Endothelial cell of umbilical vein (primary cell): Measurements from ENCODE around the gene STARD9. TPM values are rescaled to one million over a fixed set of nuclear protein-coding genes. Genes with fewer than 3 reads are reported as not detected.

ENCODE experiments used
- BruUV-seq: library from RNA; stranded (reverse); fragments of 400-500 nt; replicated peaks from 2 replicates; lab custom pipeline; 2021; lab: Mats Ljungman, UMichigan
- CTCF ChIA-PET: fragments of 300-600, 350-600 bp; sonication (Branson Sonifier 250); formaldehyde crosslinking; loops from one replicate; lab custom pipeline; 2021; ENCODE audit warnings: antibody characterized with exemption, inconsistent platforms; lab: Charles Lee
- POLR2A ChIA-PET: fragments of 300-600, 350-600 bp; sonication (Branson Sonifier 250); formaldehyde crosslinking; loops from one replicate; lab custom pipeline; 2021; ENCODE audit warnings: antibody characterized with exemption, inconsistent platforms; lab: Charles Lee
- DNase-seq: peaks from one replicate; pipeline ENCODE4 v3.0.0-alpha.2; 2011; ENCODE audit warnings: low read depth, low spot score
- FAIRE-seq: peaks from 2 replicates; lab custom pipeline; 2011; peaks lifted over from hg19 to GRCh38; lab: Jason Lieb, UNC
- H2AFZ ChIP-seq: 2 replicates; pipeline ENCODE4 v1.6.0; 2012; ENCODE audit warnings: low read depth, low read length, control low read depth, inconsistent platforms
- H3K27ac ChIP-seq: 2 replicates; pipeline ENCODE4 v1.5.1; 2011; ENCODE audit warnings: low read depth, mild to moderate bottlenecking, control low read depth, low read length, moderate library complexity; ENCODE audit not compliant: insufficient read depth
- H3K27me3 ChIP-seq, 2 experiments: 2 replicates each; pipeline versions ENCODE4 v1.6.0 to v1.6.1; 2011; ENCODE audit warnings: low read length in 2 of 2, mixed read lengths in 1 of 2; ENCODE audit not compliant: control insufficient read depth in 2 of 2, insufficient read depth in 2 of 2
- H3K36me3 ChIP-seq, 2 experiments: 2 replicates in 1 of 2; 3 replicates in 1 of 2; pipeline ENCODE4 v1.5.1; 2011; ENCODE audit warnings: low read length in 2 of 2, mild to moderate bottlenecking in 1 of 2, moderate library complexity in 1 of 2; ENCODE audit not compliant: control insufficient read depth in 2 of 2, insufficient read depth in 2 of 2; ENCODE audit errors: extremely low read depth in 1 of 2
- H3K4me1 ChIP-seq: 3 replicates; pipeline ENCODE4 v1.5.1; 2011; ENCODE audit warnings: mild to moderate bottlenecking, low read length; ENCODE audit not compliant: control insufficient read depth, insufficient read depth; ENCODE audit errors: extremely low read depth
- H3K4me2 ChIP-seq: 2 replicates; pipeline ENCODE4 v1.6.1; 2011; ENCODE audit warnings: low read length, control low read depth, mixed read lengths; ENCODE audit not compliant: insufficient read depth
- H3K4me3 ChIP-seq, 3 experiments: fragments of 200-600 bp in 1 of 3; sonication (generic), shearing (Covaris generic) in 1 of 3; replicated peaks in 1 of 3; 2 replicates each; pipeline ENCODE4 v1.5.1; 2011 to 2016; ENCODE audit warnings: control low read depth in 3 of 3, low read length in 3 of 3, mild to moderate bottlenecking in 2 of 3, inconsistent platforms in 1 of 3, low read depth in 1 of 3, moderate library complexity in 1 of 3; ENCODE audit not compliant: insufficient read depth in 1 of 3
- H3K79me2 ChIP-seq: 2 replicates; pipeline ENCODE4 v1.6.0; 2012; ENCODE audit warnings: low read length, inconsistent platforms; ENCODE audit not compliant: control insufficient read depth, insufficient read depth
- H3K9ac ChIP-seq: replicated peaks from 2 replicates; pipeline ENCODE3; 2011; ENCODE audit warnings: low read length, control low read depth; ENCODE audit not compliant: insufficient read depth; ENCODE audit errors: extremely low read depth
- H3K9me1 ChIP-seq: replicated peaks from 3 replicates; pipeline ENCODE4 v1.6.0; 2011; ENCODE audit warnings: mild to moderate bottlenecking, low read length; ENCODE audit not compliant: control insufficient read depth, insufficient read depth; ENCODE audit errors: extremely low read depth
- H3K9me3 ChIP-seq: replicated peaks from 2 replicates; pipeline ENCODE4 v1.5.1; 2012; ENCODE audit warnings: low read length, inconsistent platforms; ENCODE audit not compliant: control insufficient read depth, insufficient read depth
- H4K20me1 ChIP-seq: replicated peaks from 2 replicates; pipeline ENCODE3; 2011; ENCODE audit warnings: mild to moderate bottlenecking, low read length; ENCODE audit not compliant: control insufficient read depth, insufficient read depth; ENCODE audit errors: extremely low read depth
- CTCF ChIP-seq, 2 donors: IDR thresholded peaks; 1 replicate in 1 of 2; 2 replicates in 1 of 2; pipeline ENCODE4 v1.5.1; 2011; ENCODE audit warnings: low read length in 2 of 2, mild to moderate bottlenecking in 2 of 2, moderate library complexity in 2 of 2, control low read depth in 1 of 2, inconsistent platforms in 1 of 2, low read depth in 1 of 2; ENCODE audit not compliant: insufficient read depth in 1 of 2; ENCODE audit errors: extremely low read depth in 1 of 2
- EZH2 ChIP-seq: IDR thresholded peaks from 2 replicates; pipeline ENCODE4 v1.6.1; 2012; ENCODE audit warnings: borderline replicate concordance, low read depth, mild to moderate bottlenecking, moderate library complexity, low read length, inconsistent platforms; ENCODE audit not compliant: severe bottlenecking
- FOS ChIP-seq: IDR thresholded peaks from 2 replicates; pipeline ENCODE4 v1.6.1; 2011; ENCODE audit warnings: mild to moderate bottlenecking, low read length, moderate library complexity, borderline replicate concordance; ENCODE audit not compliant: insufficient read depth
- GATA2 ChIP-seq: IDR thresholded peaks from 2 replicates; pipeline ENCODE4 v1.7.0; 2011; ENCODE audit warnings: low read depth, mild to moderate bottlenecking, moderate library complexity, mixed read lengths, low read length; ENCODE audit not compliant: insufficient read length, insufficient read depth
- JUN ChIP-seq: IDR thresholded peaks from 2 replicates; pipeline ENCODE4 v1.6.1; 2011; ENCODE audit warnings: borderline replicate concordance, low read depth; ENCODE audit not compliant: insufficient read length, insufficient read depth
- MAX ChIP-seq: IDR thresholded peaks from 2 replicates; pipeline ENCODE4 v1.6.1; 2011; ENCODE audit not compliant: insufficient read depth, insufficient read length
- MYC ChIP-seq: IDR thresholded peaks from one replicate; pipeline ENCODE4 v1.6.1; 2011; ENCODE audit warnings: mild to moderate bottlenecking, low read depth, low read length
- POLR2A ChIP-seq: IDR thresholded peaks from 2 replicates; pipeline ENCODE4 v1.6.1; 2012; ENCODE audit warnings: low read depth, mild to moderate bottlenecking, control low read depth, low read length
- POLR2AphosphoS5 ChIP-seq: IDR thresholded peaks from 2 replicates; pipeline ENCODE4 v1.6.1; 2012; ENCODE audit warnings: low read depth, mild to moderate bottlenecking, control low read depth, low read length, moderate library complexity; ENCODE audit not compliant: insufficient read depth
- dilution Hi-C: fragments of 300-500 bp; cut with MboI; formaldehyde crosslinking; loops from one replicate; pipeline ENCODE4 v1.15.0; 2019; ENCODE audit warnings: low sequenced_read_pairs; ENCODE audit not compliant: extremely low pct_ligation_motif_present
- intact Hi-C: fragments of 100-400 bp; cut with micrococcal nuclease; formaldehyde crosslinking; loops from one replicate; pipeline ENCODE4 v1.10.0; 2022
- polyA plus RNA-seq, 4 experiments: library from polyadenylated mRNA; depleted of rRNA in 3 of 4; stranded (reverse) in 3 of 4; unstranded in 1 of 4; fragments of >200 nt; gene quantifications; 2 replicates each; pipeline versions ENCODE4 v1.2.1 to v1.2.3, GENCODE V29; 2011 to 2012; ENCODE audit warnings: missing spikeins in 1 of 4
- total RNA-seq: library from RNA; stranded (reverse); gene quantifications from 2 replicates; pipeline ENCODE4 v1.2.3, GENCODE V29; 2021

The STARD9 gene
- total and polyA plus RNA-seq, 2 donors (not counting 3 experiments of a cell fraction or from before 2014, with no cell fraction given): 4.6 to 17.5 TPM

- TF ChIP-seq MYC (no peak), CTCF (IDR thresholded peaks at IDR 0.05; ENCODE audit: extremely low read depth in 1 of 2, insufficient read depth in 1 of 2, low read depth in 1 of 2, low read length in 2 of 2) (no peak), POLR2AphosphoS5 (no peak), GATA2 (no peak), JUN (no peak), EZH2 (no peak), POLR2A (no peak), FOS (no peak), MAX (no peak)
- no peaks in the 10 kb centered on the region for H3K9me3 ChIP-seq
- BruUV-seq: no TSS peak
- POLR2A ChIA-PET: no interaction called here
- no peak overlapping the region for H3K4me2 ChIP-seq
- no peaks in the 10 kb centered on the region for H3K27me3 ChIP-seq
- DNase-seq (no peak), FAIRE-seq (no peak)
- no peak overlapping the region for H3K9ac ChIP-seq
- no peak overlapping the region for H3K4me3 ChIP-seq
- CTCF ChIA-PET: no interaction called here
- no peaks in the 10 kb centered on the region for H3K9me1 ChIP-seq
- H3K27ac ChIP-seq: no peak overlapping the region
- dilution Hi-C loops (no loop called here), intact Hi-C loops (no loop called here)
- peaks cover 0 to 6% of the 10 kb centered on the region in 2 experiments for H3K36me3 ChIP-seq
- no peaks in the 10 kb centered on the region for H3K4me1 ChIP-seq
- no peaks in the 10 kb centered on the region for H4K20me1 ChIP-seq
- no peaks in the 10 kb centered on the region for H3K79me2 ChIP-seq
- H2AFZ ChIP-seq: no peak overlapping the region
Measured at GRCh38 chr15:42672444-42672843, 97.0 kb downstream of the STARD9 start.
